Measurements from ENCODE around the gene CSRP1.

CSRP1 gene

GRCh38 chr1:201491896-201492511 is 14.9 kb downstream of the CSRP1 start:
- H3F3A ChIP-seq (ENCODE audit: control insufficient read depth, insufficient read depth) = no peaks in the 10 kb centered on the region
- peaks cover 25% of the 10 kb centered on the region; the same call in 1 of the 2 replicates for H3K36me3 ChIP-seq (ENCODE audit: control insufficient read depth, low read length)
- H3K4me2 ChIP-seq (ENCODE audit: low read length) = no peak overlapping the region
- no peaks in the 10 kb centered on the region for H4K20me1 ChIP-seq (ENCODE audit: control insufficient read depth, insufficient read depth, low read depth, low read length)
- no peaks in the 10 kb centered on the region for H3K79me2 ChIP-seq (ENCODE audit: control insufficient read depth, low read length)
- no peaks in the 10 kb centered on the region for H3K9me2 ChIP-seq (replicated peaks; ENCODE audit: control insufficient read depth, low read length)
- peaks cover 8% of the 10 kb centered on the region for H3K4me1 ChIP-seq (ENCODE audit: control insufficient read depth, low read length)
- H3K27me3 ChIP-seq (ENCODE audit: control insufficient read depth, low read length) = no peaks in the 10 kb centered on the region
- no peaks in the 10 kb centered on the region for H3K9me3 ChIP-seq (ENCODE audit: control insufficient read depth, insufficient read depth, low read length)
- no peak overlapping the region for H3K4me3 ChIP-seq (ENCODE audit: low read length)
- H3K27ac ChIP-seq (ENCODE audit: low read depth, low read length) = no peak overlapping the region
- TF ChIP-seq EZH2phosphoT487 (IDR thresholded peaks at IDR 0.05; ENCODE audit: borderline replicate concordance, low read length) (no peak), CTCF (IDR thresholded peaks at IDR 0.05; ENCODE audit: low read depth, low read length, poor library complexity, severe bottlenecking) (no peak)

GRCh38 chr1:201490708-201491131 is 16.2 kb downstream of the CSRP1 start:
- Histone ChIP-seq H3F3A (ENCODE audit: control insufficient read depth, insufficient read depth) (no peaks in the 10 kb centered on the region), H3K79me2 (ENCODE audit: control insufficient read depth, low read length) (no peaks in the 10 kb centered on the region), H3K36me3 (ENCODE audit: control insufficient read depth, low read length) (peaks cover 25% of the 10 kb centered on the region; the same call in 1 of the 2 replicates), H3K27ac (ENCODE audit: low read depth, low read length) (no peak overlapping the region), H4K20me1 (ENCODE audit: control insufficient read depth, insufficient read depth, low read depth, low read length) (no peaks in the 10 kb centered on the region), H3K27me3 (ENCODE audit: control insufficient read depth, low read length) (no peaks in the 10 kb centered on the region), H3K9me3 (ENCODE audit: control insufficient read depth, insufficient read depth, low read length) (no peaks in the 10 kb centered on the region), H3K4me3 (ENCODE audit: low read length) (no peak overlapping the region), H3K4me2 (ENCODE audit: low read length) (no peak overlapping the region), H3K4me1 (ENCODE audit: control insufficient read depth, low read length) (peaks cover 8% of the 10 kb centered on the region), H3K9me2 (replicated peaks; ENCODE audit: control insufficient read depth, low read length) (no peaks in the 10 kb centered on the region)
- TF ChIP-seq EZH2phosphoT487 (IDR thresholded peaks at IDR 0.05; ENCODE audit: borderline replicate concordance, low read length) = no peak
- no peak for TF ChIP-seq CTCF (IDR thresholded peaks at IDR 0.05; ENCODE audit: low read depth, low read length, poor library complexity, severe bottlenecking)

DNA sequence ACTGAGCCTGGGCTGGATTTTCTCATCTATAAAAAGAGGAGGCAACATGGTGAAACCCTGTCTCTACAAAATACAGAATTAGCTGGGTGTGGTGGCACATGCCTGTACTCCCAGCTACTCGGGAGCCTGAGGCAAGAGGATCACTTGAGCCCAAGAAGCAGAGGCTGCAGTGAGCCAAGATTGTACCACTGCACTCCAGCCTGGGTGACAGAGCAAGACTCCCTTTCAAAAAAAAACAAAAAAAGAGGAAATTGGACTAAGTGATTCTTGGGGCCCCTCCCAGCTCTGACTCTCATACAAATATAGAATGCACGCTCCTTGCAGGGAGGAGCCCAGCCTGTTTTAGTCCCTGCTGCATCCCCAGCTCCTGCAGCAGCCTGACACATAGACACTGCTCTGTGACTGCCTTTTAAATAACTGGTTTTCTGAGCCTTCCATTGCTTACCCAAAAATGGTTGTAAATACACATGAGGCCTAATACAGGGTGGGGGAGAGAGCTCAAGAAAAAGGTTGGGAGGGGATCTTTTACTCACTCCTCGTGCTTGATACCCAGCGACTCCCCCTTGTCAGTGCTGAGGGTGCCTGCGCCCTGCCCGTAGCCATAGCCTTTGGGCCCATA is 17.2 kb downstream of the CSRP1 start:
- no peaks in the 10 kb centered on the region for H3K9me2 ChIP-seq (replicated peaks; ENCODE audit: control insufficient read depth, low read length)
- H3K27me3 ChIP-seq (ENCODE audit: control insufficient read depth, low read length) = no peaks in the 10 kb centered on the region
- H3K27ac ChIP-seq (ENCODE audit: low read depth, low read length) = no peak overlapping the region
- no peak overlapping the region for H3K4me2 ChIP-seq (ENCODE audit: low read length)
- no peaks in the 10 kb centered on the region for H3K9me3 ChIP-seq (ENCODE audit: control insufficient read depth, insufficient read depth, low read length)
- no peaks in the 10 kb centered on the region for H3F3A ChIP-seq (ENCODE audit: control insufficient read depth, insufficient read depth)
- no peaks in the 10 kb centered on the region for H3K79me2 ChIP-seq (ENCODE audit: control insufficient read depth, low read length)
- TF ChIP-seq EZH2phosphoT487 (IDR thresholded peaks at IDR 0.05; ENCODE audit: borderline replicate concordance, low read length) = no peak
- TF ChIP-seq CTCF (IDR thresholded peaks at IDR 0.05; ENCODE audit: low read depth, low read length, poor library complexity, severe bottlenecking) = no peak
- H3K4me3 ChIP-seq (ENCODE audit: low read length) = no peak overlapping the region
- no peaks in the 10 kb centered on the region for H4K20me1 ChIP-seq (ENCODE audit: control insufficient read depth, insufficient read depth, low read depth, low read length)
- peaks cover 20% of the 10 kb centered on the region; the same call in 1 of the 2 replicates for H3K36me3 ChIP-seq (ENCODE audit: control insufficient read depth, low read length)
- peaks cover 8% of the 10 kb centered on the region for H3K4me1 ChIP-seq (ENCODE audit: control insufficient read depth, low read length)
